Inferior parietal cortex (tissue), 1 donor: ENCODE data around the gene S1PR5.
A peak's percentile ranks its signal among the peaks of the same experiment; 100 is the strongest.

Experiments used
- DNase-seq: peaks from one replicate; pipeline ENCODE4 v3.0.0-alpha.2; 2016; ENCODE audit errors: extremely low spot score

Gene S1PR5

GRCh38 chr19:10516064-10516385, 1.2 kb downstream of the S1PR5 start:
- no peak for DNase-seq

- DNase-seq = no peak
These were observed 2.8 kb downstream of the S1PR5 start for GRCh38 chr19:10514211-10515145.

- no peak for DNase-seq
These were observed 4.0 kb downstream of the S1PR5 start for GRCh38 chr19:10513223-10513622.

- DNase-seq = no peak
These were observed 6.9 kb downstream of the S1PR5 start for GRCh38 chr19:10510301-10510802.

GRCh38 chr19:10508707-10509106, 8.5 kb downstream of the S1PR5 start:
- DNase-seq = no peak

GRCh38 chr19:10508036-10508435, 9.2 kb downstream of the S1PR5 start:
- DNase-seq = no peak

- peak; percentile 58 for DNase-seq
These were observed 11.5 kb downstream of the S1PR5 start for GRCh38 chr19:10505583-10506229.

GRCh38 chr19:10503002-10503789, 14.1 kb downstream of the S1PR5 start, which contains the start of gene KEAP1:
Gene KEAP1 (minus strand): TSS chr19:10503356. CDS start chr19:10500033, 3,323 bp downstream.
- no peak for DNase-seq

- DNase-seq = peak; percentile 90
These were observed 14.7 kb downstream of the S1PR5 start for GRCh38 chr19:10502524-10503001.

GRCh38 chr19:10501971-10502523, 15.2 kb downstream of the S1PR5 start:
- peak; percentile 63 for DNase-seq

GRCh38 chr19:10500247-10500592, 17.0 kb downstream of the S1PR5 start:
- no peak for DNase-seq

GRCh38 chr19:10499550-10500246, 17.5 kb downstream of the S1PR5 start:
- no peak for DNase-seq

GRCh38 chr19:10497371-10497770, 19.9 kb downstream of the S1PR5 start:
- no peak for DNase-seq

GRCh38 chr19:10491472-10492047, 25.7 kb downstream of the S1PR5 start:
- DNase-seq = no peak

GRCh38 chr19:10486551-10486950, 30.7 kb downstream of the S1PR5 start:
- DNase-seq = no peak

GRCh38 chr19:10478903-10479384, 38.3 kb downstream of the S1PR5 start:
- peak; percentile 98 for DNase-seq

GRCh38 chr19:10478476-10478875, 38.8 kb downstream of the S1PR5 start:
- DNase-seq = no peak

- no peak for DNase-seq
These were observed 42.2 kb downstream of the S1PR5 start for GRCh38 chr19:10474962-10475451.

- no peak for DNase-seq
These were observed 44.1 kb downstream of the S1PR5 start for GRCh38 chr19:10473192-10473591.

- no peak for DNase-seq
These were observed 45.3 kb downstream of the S1PR5 start for GRCh38 chr19:10471909-10472308.
